Activated CD8-positive, alpha-beta T cell treated with anti-CD3 and anti-CD28 coated beads for 36 hours (primary cell): ENCODE measurements around the gene ZNF74. TPM values are rescaled to one million over a fixed set of nuclear protein-coding genes. Genes with fewer than 3 reads are reported as not detected.
"Not testable (repeated sequence)": the region's sequence is repeated elsewhere in the genome, so short reads cannot be mapped to it uniquely, and the experiment has no call there.

Experiments used
- ATAC-seq: fragments of 200-7000 bp; cut with Tn5 transposase; one replicate; pipeline ENCODE4 v1.10.0; 2021; ENCODE audit warnings: mild to moderate bottlenecking, moderate library complexity
- CTCF ChIA-PET: fragments of 350-600 bp; sonication (Branson Sonifier 250); formaldehyde crosslinking; loops from one replicate; lab custom pipeline; 2021; ENCODE audit warnings: antibody characterized with exemption; lab: Charles Lee
- POLR2A ChIA-PET: fragments of 350-600 bp; sonication (Branson Sonifier 250); formaldehyde crosslinking; loops from one replicate; lab custom pipeline; 2021; ENCODE audit warnings: antibody characterized with exemption; lab: Charles Lee
- DNase-seq: peaks from one replicate; pipeline ENCODE4 v3.0.0-alpha.2; 2020
- H3K27ac Mint-ChIP-seq: one replicate; pipeline ENCODE4 v1.8.0; 2021; ENCODE audit warnings: mild to moderate bottlenecking, mixed read lengths
- H3K27me3 Mint-ChIP-seq: one replicate; pipeline ENCODE4 v1.8.0; 2021; ENCODE audit warnings: mixed read lengths
- H3K36me3 Mint-ChIP-seq: one replicate; pipeline ENCODE4 v1.8.0; 2021; ENCODE audit warnings: low read depth, mixed read lengths
- H3K4me1 Mint-ChIP-seq: one replicate; pipeline ENCODE4 v1.8.0; 2021; ENCODE audit warnings: low read depth, mixed read lengths
- H3K4me3 Mint-ChIP-seq: one replicate; pipeline ENCODE4 v1.8.0; 2021; ENCODE audit warnings: mild to moderate bottlenecking, moderate library complexity, mixed read lengths
- H3K9me3 Mint-ChIP-seq: one replicate; pipeline ENCODE4 v1.8.0; 2021; ENCODE audit warnings: mixed read lengths
- CTCF ChIP-seq: fragments of 200-600 bp; IDR thresholded peaks from one replicate; pipeline ENCODE4 v1.8.0; 2022; ENCODE audit warnings: antibody characterized with exemption, mild to moderate bottlenecking
- intact Hi-C: fragments of 100-400 bp; cut with micrococcal nuclease; formaldehyde crosslinking; loops from one replicate; pipeline ENCODE4 v1.10.0; 2022
- total RNA-seq, 2 experiments: library from RNA; stranded (reverse); gene quantifications; one replicate each; pipeline ENCODE4 v1.2.3, GENCODE V29; 2021

ZNF74 gene
- total RNA-seq, 2 experiments from 2014 or later: 11.8 to 13.4 TPM

- H3K4me1 Mint-ChIP-seq: peaks cover 5% of the 10 kb centered on the region
- intact Hi-C loops: no loop called here
- ATAC-seq (no peak), DNase-seq (no peak)
- CTCF ChIA-PET: interaction anchor here (1.5 kb wide), 1 partner anchor 250 kb away, joined by 4 read pairs; no protein-coding TSS in a partner anchor
- no peak overlapping the region for H3K4me3 Mint-ChIP-seq
- H3K27ac Mint-ChIP-seq: no peak overlapping the region
- H3K36me3 Mint-ChIP-seq: peaks cover 9% of the 10 kb centered on the region
- TF ChIP-seq CTCF: no peak
- POLR2A ChIA-PET: no interaction called here
- H3K27me3 Mint-ChIP-seq: no peaks in the 10 kb centered on the region
- no peaks in the 10 kb centered on the region for H3K9me3 Mint-ChIP-seq
Observed at GRCh38 chr22:20406686-20407408, 12.9 kb downstream of the ZNF74 start.

GRCh38 chr22:20407829-20408228 is 13.9 kb downstream of the ZNF74 start:
- no peak for ATAC-seq
- no peaks in the 10 kb centered on the region for H3K9me3 Mint-ChIP-seq
- no peak overlapping the region for H3K4me3 Mint-ChIP-seq
- POLR2A ChIA-PET: no interaction called here
- H3K4me1 Mint-ChIP-seq: peaks cover 5% of the 10 kb centered on the region
- H3K36me3 Mint-ChIP-seq: peaks cover 9% of the 10 kb centered on the region
- TF ChIP-seq CTCF: no peak
- no peak for DNase-seq
- CTCF ChIA-PET: interaction anchor here (0.8 to 3.0 kb wide), 4 partner anchors 11 to 251 kb away, joined by 4 to 11 read pairs (median 4); no protein-coding TSS in a partner anchor
- intact Hi-C loops: no loop called here
- no peaks in the 10 kb centered on the region for H3K27me3 Mint-ChIP-seq
- no peak overlapping the region for H3K27ac Mint-ChIP-seq

DNA sequence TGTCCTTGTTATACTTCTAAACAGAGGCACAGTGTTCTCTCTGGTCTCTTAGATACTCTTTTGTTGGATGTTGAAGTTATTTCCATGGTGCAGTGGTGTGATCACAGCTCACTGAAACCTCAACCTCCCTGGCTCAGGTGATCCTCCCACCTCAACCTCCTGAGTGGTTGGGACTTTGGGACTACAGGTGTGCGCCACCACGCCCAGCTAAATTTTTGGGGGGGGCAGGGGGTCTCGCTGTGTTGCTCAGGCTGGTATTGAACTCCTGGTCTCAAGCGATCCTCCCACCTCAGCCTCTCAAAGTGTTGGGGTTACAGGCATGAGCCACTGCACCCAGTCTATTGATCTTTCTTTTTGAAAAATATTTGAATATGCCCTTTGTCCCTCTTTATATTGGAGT is 14.9 kb downstream of the ZNF74 start:
- POLR2A ChIA-PET: interaction anchor here (0.7 to 1.5 kb wide), 2 partner anchors 26 to 343 kb away, joined by 3 read pairs; no protein-coding TSS in a partner anchor
- Mint-ChIP-seq H3K27me3 (no peaks in the 10 kb centered on the region), H3K4me3 (no peak overlapping the region), H3K9me3 (no peaks in the 10 kb centered on the region), H3K36me3 (peaks cover 4% of the 10 kb centered on the region), H3K27ac (no peak overlapping the region), H3K4me1 (no peaks in the 10 kb centered on the region)
- DNase-seq (no peak), ATAC-seq (no peak)
- intact Hi-C loops: no loop called here
- no peak for TF ChIP-seq CTCF
- CTCF ChIA-PET: interaction anchor here (0.6 to 3.0 kb wide), 2 partner anchors 10 to 56 kb away, joined by 3 to 11 read pairs; no protein-coding TSS in a partner anchor

DNA sequence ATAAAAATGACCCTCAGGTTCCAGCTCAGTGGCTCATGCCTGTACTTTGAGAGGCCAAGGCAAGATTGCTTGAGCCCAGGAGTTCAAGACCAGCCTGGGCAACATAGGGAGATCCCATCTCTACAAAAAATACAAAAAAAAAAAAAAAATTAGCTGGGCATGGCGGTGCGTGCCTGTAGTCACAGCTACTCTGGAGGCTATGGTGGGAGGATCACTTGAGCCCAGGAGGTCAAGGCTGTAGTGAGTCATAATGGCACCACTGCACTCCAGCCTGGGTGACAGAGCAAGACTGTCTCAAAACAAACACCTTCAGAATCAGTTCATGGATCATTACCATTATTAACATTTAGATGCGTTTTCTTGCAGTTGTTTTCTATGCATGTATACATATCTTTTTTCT is 15.4 kb downstream of the ZNF74 start:
- DNase-seq, H3K4me1 Mint-ChIP-seq, H3K4me3 Mint-ChIP-seq, ATAC-seq, H3K9me3 Mint-ChIP-seq, H3K27me3 Mint-ChIP-seq, H3K27ac Mint-ChIP-seq, intact Hi-C loops, H3K36me3 Mint-ChIP-seq: not testable (repeated sequence)
- ChIA-PET CTCF (interaction anchor here (3.0 kb wide), 1 partner anchor 9 kb away, joined by 11 read pairs; no protein-coding TSS in a partner anchor), POLR2A (interaction anchor here (1.5 kb wide), 1 partner anchor 26 kb away, joined by 3 read pairs; no protein-coding TSS in a partner anchor)

GRCh38 chr22:20412474-20413216 is 18.7 kb downstream of the ZNF74 start:
- ATAC-seq: no peak
- DNase-seq: no peak
- intact Hi-C loops: no loop called here
- Mint-ChIP-seq H3K4me3 (no peak overlapping the region), H3K36me3 (no peaks in the 10 kb centered on the region), H3K9me3 (no peaks in the 10 kb centered on the region), H3K27me3 (no peaks in the 10 kb centered on the region), H3K27ac (no peak overlapping the region), H3K4me1 (no peaks in the 10 kb centered on the region)
- no peak for TF ChIP-seq CTCF
- ChIA-PET CTCF (interaction anchor here (0.8 kb wide), 1 partner anchor 17 kb away, joined by 3 read pairs; no protein-coding TSS in a partner anchor), POLR2A (interaction anchor here (0.8 kb wide), 1 partner anchor 10 kb away, joined by 3 read pairs; no protein-coding TSS in a partner anchor)
